Lower leg skin (tissue), 3 donors: ENCODE results near the gene GUCY2D.

Experiments
- CTCF ChIP-seq, 3 donors: fragments of 450-650 bp; IDR thresholded peaks; one replicate each; pipeline ENCODE4 v1.5.1; 2016; ENCODE audit warnings: antibody characterized with exemption in 3 of 3, mild to moderate bottlenecking in 3 of 3, moderate library complexity in 2 of 3
- POLR2A ChIP-seq, 2 donors: fragments of 450-650 bp; IDR thresholded peaks; one replicate each; pipeline ENCODE4 v1.6.1; 2016 to 2017; ENCODE audit warnings: antibody characterized with exemption in 2 of 2, mild to moderate bottlenecking in 1 of 2, moderate library complexity in 1 of 2

GRCh38 chr17:8068736-8069586 is 66.5 kb downstream of the GUCY2D start:
- TF ChIP-seq CTCF (IDR thresholded peaks at IDR 0.05) (no peak), POLR2A (IDR thresholded peaks at IDR 0.05) (no peak)
